Measurements from ENCODE around the gene ZBTB16. TPM values are rescaled to one million over a fixed set of nuclear protein-coding genes. Genes with fewer than 3 reads are reported as not detected.

The ZBTB16 gene
- total RNA-seq, 1 donor from 2014 or later, result 11.9 TPM

- Mint-ChIP-seq H3K27me3 (no peaks in the 10 kb centered on the region), H3K36me3 (peaks cover 4% of the 10 kb centered on the region), H3K9me3 (peaks cover 11% of the 10 kb centered on the region), H3K4me1 (ENCODE audit: unreplicated experiment) (peaks cover 26% of the 10 kb centered on the region), H3K4me3 (no peak overlapping the region), H3K27ac (no peak overlapping the region)
- no peak for DNase-seq (ENCODE audit: extremely low spot score, unreplicated experiment)
- no peak for TF ChIP-seq CTCF (conservative IDR thresholded peaks at IDR 0.05)
Measured at GRCh38 chr11:114291381-114291780, 231.9 kb downstream of the ZBTB16 start.

GRCh38 chr11:114291842-114292680 lies 232.6 kb downstream of the ZBTB16 start:
- peaks cover 26% of the 10 kb centered on the region for H3K4me1 Mint-ChIP-seq (ENCODE audit: unreplicated experiment)

GRCh38 chr11:114293201-114293711 lies 233.7 kb downstream of the ZBTB16 start:
- H3K27ac Mint-ChIP-seq, result peak overlapping the region; percentile 83
- no peak for TF ChIP-seq CTCF (conservative IDR thresholded peaks at IDR 0.05)
- H3K27me3 Mint-ChIP-seq, result no peaks in the 10 kb centered on the region
- H3K4me3 Mint-ChIP-seq, result no peak overlapping the region
- H3K4me1 Mint-ChIP-seq (ENCODE audit: unreplicated experiment), result peaks cover 26% of the 10 kb centered on the region
- peaks cover 4% of the 10 kb centered on the region for H3K36me3 Mint-ChIP-seq
- no peak for DNase-seq (ENCODE audit: extremely low spot score, unreplicated experiment)
- H3K9me3 Mint-ChIP-seq, result peaks cover 11% of the 10 kb centered on the region

More at GRCh38 chr11:114291842-114292680, 232.6 kb downstream of the ZBTB16 start:
- Mint-ChIP-seq H3K9me3 (peaks cover 11% of the 10 kb centered on the region), H3K36me3 (peaks cover 4% of the 10 kb centered on the region), H3K27ac (peak overlapping the region; percentile 11), H3K27me3 (no peaks in the 10 kb centered on the region), H3K4me3 (peak overlapping the region; percentile 9)
- no peak for DNase-seq (ENCODE audit: extremely low spot score, unreplicated experiment)
- TF ChIP-seq CTCF (conservative IDR thresholded peaks at IDR 0.05), result no peak

GRCh38 chr11:114295676-114296604 lies 236.4 kb downstream of the ZBTB16 start, which contains the start of gene NNMT:
NNMT (plus strand) TSS chr11:114296399; CDS start chr11:114296557, 158 bp downstream.
- no peak for DNase-seq (ENCODE audit: extremely low spot score, unreplicated experiment)
- Mint-ChIP-seq H3K27ac (peak within 1 kb of the TSS; percentile 97), H3K4me1 (ENCODE audit: unreplicated experiment) (peaks cover 26% of the 10 kb centered on the region), H3K4me3 (no peak within 1 kb of the TSS), H3K27me3 (no peaks in the 10 kb centered on the region), H3K36me3 (peaks cover 4% of the 10 kb centered on the region), H3K9me3 (peaks cover 15% of the 10 kb centered on the region)
- TF ChIP-seq CTCF (conservative IDR thresholded peaks at IDR 0.05), result no peak

- H3K27me3 Mint-ChIP-seq, result no peaks in the 10 kb centered on the region
- H3K4me1 Mint-ChIP-seq (ENCODE audit: unreplicated experiment), result peaks cover 25% of the 10 kb centered on the region
- no peak for DNase-seq (ENCODE audit: extremely low spot score, unreplicated experiment)
- H3K4me3 Mint-ChIP-seq, result no peak overlapping the region
- H3K36me3 Mint-ChIP-seq, result peaks cover 7% of the 10 kb centered on the region
- TF ChIP-seq CTCF (conservative IDR thresholded peaks at IDR 0.05), result no peak
- peak overlapping the region; percentile 97 for H3K27ac Mint-ChIP-seq
- peaks cover 10% of the 10 kb centered on the region for H3K9me3 Mint-ChIP-seq
Measured at GRCh38 chr11:114296605-114297372, 237.3 kb downstream of the ZBTB16 start.

All from type B pancreatic cell (in vitro differentiated cells).